Mesangial cell (primary cell): ENCODE data around the gene CBX6. TPM values are rescaled to one million over a fixed set of nuclear protein-coding genes. Genes with fewer than 3 reads are reported as not detected.

ENCODE experiments used
- total RNA-seq: library from RNA; depleted of rRNA; stranded (reverse); fragments of >200 nt; gene quantifications from 2 replicates; pipeline ENCODE4 v1.2.3, GENCODE V29; 2015

Gene CBX6
- total RNA-seq = 46.4 and 76.9 TPM in 2 replicates

GRCh38 chr22:38872172-38872830 lies at the start of gene CBX6:
TSS of gene CBX6 (minus strand) at chr22:38872216. CDS start at chr22:38872190, 26 bp downstream.

GRCh38 chr22:38843657-38844314 lies 28.2 kb downstream of the CBX6 start, which contains the start of gene NPTXR:
TSS of gene NPTXR (minus strand) at chr22:38844028.

Other genes starting within 250 kb of the CBX6 start
- gene FAM227A, start 215.8 kb downstream of the CBX6 start, total RNA-seq = 0.65 and 3.9 TPM in 2 replicates
- 17.8 and 18.6 TPM in 2 replicates for gene CBY1, start 215.6 kb downstream of the CBX6 start, total RNA-seq
- 36.4 and 66.8 TPM in 2 replicates for gene TOMM22, start 190.3 kb downstream of the CBX6 start, total RNA-seq
- 66.0 and 76.3 TPM in 2 replicates for gene JOSD1, start 171.3 kb downstream of the CBX6 start, total RNA-seq
- gene GTPBP1, start 166.3 kb downstream of the CBX6 start, total RNA-seq = 29.8 and 33.0 TPM in 2 replicates
- 75.7 and 111 TPM in 2 replicates for gene SUN2, start 116.2 kb downstream of the CBX6 start, total RNA-seq
- 13.7 and 29.3 TPM in 2 replicates for gene DNAL4, start 78.1 kb downstream of the CBX6 start, total RNA-seq
- 2.3 and 5.6 TPM in 2 replicates for gene NPTXR, start 28.2 kb downstream of the CBX6 start, total RNA-seq
- not detected in 2 replicates for gene APOBEC3A, start 85.4 kb upstream of the CBX6 start, total RNA-seq
- 1.3 and 32.9 TPM in 2 replicates for gene APOBEC3B, start 110.1 kb upstream of the CBX6 start, total RNA-seq
- gene APOBEC3C, start 142.0 kb upstream of the CBX6 start, total RNA-seq = 19.2 and 22.6 TPM in 2 replicates
- gene APOBEC3D, start 148.9 kb upstream of the CBX6 start, total RNA-seq = 0.49 and 1.1 TPM in 2 replicates
- gene APOBEC3F, start 168.6 kb upstream of the CBX6 start, total RNA-seq = 4.6 and 8.9 TPM in 2 replicates
- gene APOBEC3G, start 205.1 kb upstream of the CBX6 start, total RNA-seq = 1.6 and 10.9 TPM in 2 replicates
- not detected in 2 replicates for gene APOBEC3H, start 225.0 kb upstream of the CBX6 start, total RNA-seq